ENCODE measurements around the gene ERVH48-1.
A peak's percentile ranks its signal among the peaks of the same experiment; 100 is the strongest.
"Not testable (repeated sequence)": the region's sequence is repeated elsewhere in the genome, so short reads cannot be mapped to it uniquely, and the experiment has no call there.

The ERVH48-1 gene

DNA sequence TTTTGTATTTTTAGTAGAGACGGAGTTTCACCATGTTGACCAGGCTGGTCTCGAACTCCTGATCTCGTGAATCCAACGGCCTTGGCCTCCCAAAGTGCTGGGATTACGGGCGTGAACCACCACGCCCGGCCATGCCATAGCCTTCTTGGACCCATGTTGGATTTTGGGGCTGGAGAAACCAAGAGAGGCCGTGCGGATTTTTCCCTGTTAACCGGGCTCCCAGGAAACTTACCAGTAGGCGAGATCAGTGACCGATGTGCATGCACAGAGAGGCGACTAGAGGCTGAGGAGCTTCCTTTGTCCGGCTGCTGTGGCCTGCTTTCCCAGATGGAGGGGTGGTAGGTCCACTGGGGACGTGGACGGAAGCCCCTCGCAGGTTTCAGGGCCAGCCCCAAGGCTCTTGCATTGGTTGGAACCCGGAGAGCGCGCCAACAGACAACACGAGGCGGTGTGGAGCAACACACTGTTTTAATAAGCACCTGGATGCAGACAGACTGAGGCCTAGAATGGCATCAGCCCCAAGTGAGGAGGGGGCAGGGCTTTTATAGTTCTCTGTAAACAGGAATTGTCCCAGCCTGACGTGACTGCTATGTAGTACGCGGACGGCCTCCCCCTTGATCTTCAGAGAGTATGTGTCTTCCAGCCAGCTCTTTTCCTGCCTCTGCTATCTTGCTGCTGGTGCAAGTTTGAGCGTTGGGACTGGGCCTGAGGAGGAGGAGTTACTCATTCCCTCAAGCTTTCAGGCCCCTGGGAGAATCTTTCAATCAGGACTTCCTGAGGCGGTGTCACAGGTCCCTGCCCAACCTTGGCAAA lies at the start of gene ERVH48-1:
Gene ERVH48-1 (minus strand): TSS at position 517 of the 813 bp plus-strand sequence. CDS start 6,624 bp downstream, outside the sequence.
- no peak within 1 kb of the TSS for H3K4me3 ChIP-seq (ENCODE audit: low read length)
- no peaks in the 10 kb centered on the region for H3K27me3 ChIP-seq (ENCODE audit: control insufficient read depth, insufficient read depth, low read length)
- no peaks in the 10 kb centered on the region for H3K36me3 ChIP-seq (ENCODE audit: control insufficient read depth, insufficient read depth, low read length)
- no peaks in the 10 kb centered on the region for H3K9me3 ChIP-seq (ENCODE audit: control insufficient read depth, insufficient read depth, low read length)
- no peak for DNase-seq (ENCODE audit: low read depth, low spot score)
- H3K4me1 ChIP-seq (ENCODE audit: control insufficient read depth, insufficient read depth, low read length): peaks cover 1% of the 10 kb centered on the region; the same call in 1 of the 2 replicates
- H3K27ac ChIP-seq (ENCODE audit: low read length): peak within 1 kb of the TSS; percentile 44
- no CpG with 5 or more reads among the region's 29 CpGs for WGBS (ENCODE audit: insufficient coverage, insufficient read length)

DNA sequence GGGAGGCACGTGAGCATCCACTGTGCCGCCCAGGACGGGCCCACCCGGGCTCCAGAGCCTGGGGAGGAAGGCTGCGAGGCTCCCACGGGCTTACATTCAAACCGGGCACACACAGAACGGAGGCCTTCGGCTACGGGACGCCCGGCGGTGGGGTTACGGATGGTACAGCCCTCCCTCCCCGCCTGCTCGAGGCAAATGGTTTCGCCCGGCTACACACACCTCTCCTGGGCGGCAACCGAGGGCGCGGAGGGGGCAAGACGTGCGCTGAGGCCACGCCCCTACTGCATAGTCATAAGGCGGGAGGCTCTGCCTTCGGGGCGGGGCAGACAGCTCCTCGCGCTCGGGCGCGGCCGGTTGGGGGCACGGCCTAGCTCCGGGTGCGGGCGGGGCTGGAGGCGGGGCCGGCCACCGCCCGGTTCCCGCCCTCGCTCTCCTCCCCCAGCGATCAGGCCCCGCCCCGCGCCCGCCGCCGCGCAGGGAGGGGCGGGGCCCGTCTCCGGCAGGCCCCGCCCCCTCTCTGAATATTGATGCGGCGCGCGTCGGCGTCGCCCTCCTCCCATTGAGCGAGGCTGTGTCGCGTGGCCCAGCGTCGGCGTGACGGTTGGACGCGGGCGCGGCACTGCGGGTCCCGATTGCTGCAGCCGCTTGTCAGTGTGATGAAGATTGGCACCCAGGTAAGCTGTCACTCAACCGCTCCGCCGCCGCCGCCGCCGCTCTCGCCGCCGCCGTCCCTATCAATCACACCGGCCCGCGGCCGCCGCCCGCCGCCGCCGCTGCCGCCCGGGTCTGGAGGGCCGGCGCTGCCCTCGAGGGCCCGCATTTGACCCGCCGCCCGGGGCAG lies 48.8 kb upstream of the ERVH48-1 start, which contains the start of gene PKNOX1:
Gene PKNOX1 (plus strand): TSS at position 572 of the 841 bp plus-strand sequence. CDS start 29,820 bp downstream, outside the sequence.
- Histone ChIP-seq H3K4me1 (ENCODE audit: control insufficient read depth, insufficient read depth, low read length) (peaks cover 4% of the 10 kb centered on the region), H3K9me3 (ENCODE audit: control insufficient read depth, insufficient read depth, low read length) (no peaks in the 10 kb centered on the region), H3K27me3 (ENCODE audit: control insufficient read depth, insufficient read depth, low read length) (no peaks in the 10 kb centered on the region), H3K36me3 (ENCODE audit: control insufficient read depth, insufficient read depth, low read length) (no peaks in the 10 kb centered on the region), H3K27ac (ENCODE audit: low read length) (no peak within 1 kb of the TSS), H3K4me3 (ENCODE audit: low read length) (peak within 1 kb of the TSS; percentile 59; the same call in 1 of the 2 replicates)
- no CpG with 5 or more reads among the region's 106 CpGs for WGBS (ENCODE audit: insufficient coverage, insufficient read length)
- peak; percentile 94 for DNase-seq (ENCODE audit: low read depth, low spot score)

DNA sequence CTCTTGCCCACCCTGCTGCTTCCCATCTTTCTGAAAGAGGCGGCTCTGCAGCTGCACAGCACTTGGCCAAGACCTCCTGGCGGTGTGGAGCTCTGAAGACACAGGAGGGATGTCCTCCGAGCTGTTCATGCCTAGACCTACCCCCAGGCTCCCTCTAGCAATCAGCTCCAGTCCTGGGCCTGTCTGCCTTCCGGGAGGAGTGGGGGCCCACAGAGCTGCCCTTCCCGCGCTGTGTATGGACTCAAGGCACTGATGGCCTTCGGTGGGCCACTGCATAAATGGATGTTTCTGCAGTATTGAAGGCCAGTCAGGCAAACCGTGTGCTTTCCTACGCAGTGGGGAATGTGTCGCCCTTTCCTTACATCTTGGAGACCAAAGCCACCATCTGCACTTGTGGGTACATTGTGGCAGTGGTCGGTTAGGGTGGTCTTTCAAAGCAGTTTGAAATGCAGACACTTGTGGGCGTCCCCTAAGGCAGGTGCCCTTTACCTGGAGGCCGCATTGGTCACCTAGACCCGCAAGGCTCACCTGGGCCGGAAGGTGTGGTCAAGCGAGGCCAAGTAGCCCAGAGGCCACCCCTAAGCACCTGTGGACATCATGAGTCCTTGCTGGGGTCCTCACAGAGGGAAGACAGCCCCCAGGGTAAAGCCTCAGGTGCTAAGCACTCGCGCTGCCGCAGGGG lies 48.0 kb upstream of the ERVH48-1 start:
- Histone ChIP-seq H3K27me3 (ENCODE audit: control insufficient read depth, insufficient read depth, low read length) (no peaks in the 10 kb centered on the region), H3K4me1 (ENCODE audit: control insufficient read depth, insufficient read depth, low read length) (peaks cover 4% of the 10 kb centered on the region), H3K9me3 (ENCODE audit: control insufficient read depth, insufficient read depth, low read length) (no peaks in the 10 kb centered on the region), H3K36me3 (ENCODE audit: control insufficient read depth, insufficient read depth, low read length) (no peaks in the 10 kb centered on the region), H3K27ac (ENCODE audit: low read length) (no peak overlapping the region), H3K4me3 (ENCODE audit: low read length) (no peak overlapping the region)
- DNase-seq (ENCODE audit: low read depth, low spot score): no peak
- no CpG with 5 or more reads among the region's 19 CpGs for WGBS (ENCODE audit: insufficient coverage, insufficient read length)

DNA sequence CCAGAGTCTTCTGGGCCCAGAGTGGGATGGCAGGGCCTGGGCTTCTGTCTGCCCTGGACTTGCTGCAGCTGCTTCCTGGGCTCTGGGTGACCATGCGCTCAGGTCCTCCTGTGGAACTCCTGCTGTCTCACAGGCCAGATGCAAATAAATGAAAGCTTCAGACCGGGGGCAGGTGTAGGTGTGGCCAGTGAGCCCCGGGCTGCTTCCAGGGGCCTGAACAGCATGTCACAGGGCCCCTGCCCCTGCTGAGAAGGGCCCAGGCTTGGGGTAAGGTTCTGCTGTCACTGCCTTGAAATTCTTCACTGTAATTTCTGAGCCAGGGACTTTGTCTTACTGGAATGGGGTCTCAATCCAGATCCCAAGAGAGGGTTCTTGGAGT lies 46.5 kb upstream of the ERVH48-1 start:
- H3K9me3 ChIP-seq (ENCODE audit: control insufficient read depth, insufficient read depth, low read length): no peaks in the 10 kb centered on the region
- H3K27me3 ChIP-seq (ENCODE audit: control insufficient read depth, insufficient read depth, low read length): no peaks in the 10 kb centered on the region
- peaks cover 4% of the 10 kb centered on the region for H3K4me1 ChIP-seq (ENCODE audit: control insufficient read depth, insufficient read depth, low read length)
- no peak for DNase-seq (ENCODE audit: low read depth, low spot score)
- no peak overlapping the region for H3K4me3 ChIP-seq (ENCODE audit: low read length)
- WGBS (ENCODE audit: insufficient coverage, insufficient read length): no CpG with 5 or more reads among the region's 3 CpGs
- no peaks in the 10 kb centered on the region for H3K36me3 ChIP-seq (ENCODE audit: control insufficient read depth, insufficient read depth, low read length)
- no peak overlapping the region for H3K27ac ChIP-seq (ENCODE audit: low read length)

DNA sequence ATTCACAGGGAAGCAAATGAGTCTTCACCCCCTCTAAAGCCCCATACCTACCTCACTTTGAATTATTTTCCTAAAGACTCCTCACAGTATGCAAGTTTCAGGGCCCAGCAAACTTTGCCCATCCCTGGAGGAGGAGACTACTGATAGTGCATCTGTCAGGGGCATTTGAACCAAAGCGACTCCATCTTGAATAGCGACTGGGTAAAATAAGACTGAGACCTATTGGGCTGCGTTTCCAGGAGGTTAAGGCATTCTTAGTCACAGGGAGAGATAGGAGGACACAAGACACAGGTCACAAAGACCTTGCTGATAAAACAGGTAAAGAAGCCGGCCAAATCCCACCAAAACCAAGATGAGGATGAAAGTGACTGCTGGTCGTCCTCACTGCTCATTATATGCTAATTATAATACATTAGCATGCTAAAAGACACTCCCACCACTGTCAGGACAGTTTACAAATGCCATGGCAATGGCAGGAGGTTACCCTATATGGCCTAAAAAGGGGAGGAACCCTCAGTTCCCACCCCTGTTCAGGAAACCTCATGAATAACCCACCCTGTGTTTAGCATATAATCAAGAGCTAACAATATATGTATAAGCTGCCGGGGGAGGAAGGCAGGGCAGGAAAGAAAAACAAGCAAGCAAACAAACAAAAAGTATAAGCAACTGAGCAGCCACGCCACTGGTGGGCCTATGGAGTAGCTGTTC lies 45.7 kb upstream of the ERVH48-1 start:
- Histone ChIP-seq H3K4me3 (ENCODE audit: low read length) (no peak overlapping the region), H3K27ac (ENCODE audit: low read length) (no peak overlapping the region), H3K27me3 (ENCODE audit: control insufficient read depth, insufficient read depth, low read length) (no peaks in the 10 kb centered on the region), H3K4me1 (ENCODE audit: control insufficient read depth, insufficient read depth, low read length) (peaks cover 4% of the 10 kb centered on the region), H3K9me3 (ENCODE audit: control insufficient read depth, insufficient read depth, low read length) (no peaks in the 10 kb centered on the region), H3K36me3 (ENCODE audit: control insufficient read depth, insufficient read depth, low read length) (no peaks in the 10 kb centered on the region)
- DNase-seq (ENCODE audit: low read depth, low spot score): no peak
- no CpG with 5 or more reads among the region's 7 CpGs for WGBS (ENCODE audit: insufficient coverage, insufficient read length)

DNA sequence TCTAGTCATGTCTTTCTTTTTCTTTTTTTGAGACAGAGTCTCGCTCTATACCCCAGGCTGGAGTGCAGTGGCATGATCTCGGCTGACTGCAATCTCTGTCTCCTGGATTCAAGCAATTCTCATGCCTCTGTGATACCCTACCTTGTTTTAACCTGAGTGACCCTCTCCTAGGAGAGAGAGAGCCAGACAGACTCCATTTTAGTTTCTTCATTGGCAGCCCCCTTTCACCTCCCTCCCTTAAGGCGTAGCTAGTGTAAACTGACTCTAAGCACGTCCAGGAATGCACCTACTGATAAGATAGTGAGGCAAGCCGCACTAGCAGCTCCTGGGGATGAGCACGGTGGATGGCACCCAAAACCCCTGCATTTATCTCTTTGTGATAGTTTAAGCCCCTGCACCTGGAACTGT lies 43.8 kb upstream of the ERVH48-1 start:
- DNase-seq (ENCODE audit: low read depth, low spot score): no peak
- H3K4me1 ChIP-seq (ENCODE audit: control insufficient read depth, insufficient read depth, low read length): peaks cover 4% of the 10 kb centered on the region
- no peak overlapping the region for H3K4me3 ChIP-seq (ENCODE audit: low read length)
- no peaks in the 10 kb centered on the region for H3K27me3 ChIP-seq (ENCODE audit: control insufficient read depth, insufficient read depth, low read length)
- no peaks in the 10 kb centered on the region for H3K9me3 ChIP-seq (ENCODE audit: control insufficient read depth, insufficient read depth, low read length)
- H3K27ac ChIP-seq (ENCODE audit: low read length): no peak overlapping the region
- no CpG with 5 or more reads among the region's 6 CpGs for WGBS (ENCODE audit: insufficient coverage, insufficient read length)
- no peaks in the 10 kb centered on the region for H3K36me3 ChIP-seq (ENCODE audit: control insufficient read depth, insufficient read depth, low read length)

DNA sequence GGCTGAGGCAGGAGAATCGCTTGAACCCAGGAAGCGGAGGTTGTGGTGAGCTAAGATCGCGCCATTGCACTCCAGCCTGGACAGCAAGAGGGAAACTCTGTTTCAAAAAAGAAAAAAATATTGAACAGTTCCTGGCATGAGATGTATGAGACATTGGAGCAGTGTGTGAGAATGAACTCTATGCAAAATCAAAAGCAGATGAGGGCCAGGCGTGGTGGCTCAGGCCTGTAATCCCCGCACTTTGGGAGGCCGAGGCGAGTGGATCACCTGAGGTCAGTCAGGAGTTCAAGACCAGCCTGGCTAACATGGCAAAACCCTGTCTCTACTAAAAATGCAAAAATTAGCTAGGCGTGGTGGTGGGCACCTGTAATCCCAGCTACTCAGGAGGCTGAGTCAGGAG lies 42.2 kb upstream of the ERVH48-1 start:
- not testable (repeated sequence) for H3K36me3 ChIP-seq (ENCODE audit: control insufficient read depth, insufficient read depth, low read length); H3K27ac ChIP-seq (ENCODE audit: low read length); H3K4me1 ChIP-seq (ENCODE audit: control insufficient read depth, insufficient read depth, low read length); H3K4me3 ChIP-seq (ENCODE audit: low read length); DNase-seq (ENCODE audit: low read depth, low spot score); H3K9me3 ChIP-seq (ENCODE audit: control insufficient read depth, insufficient read depth, low read length); H3K27me3 ChIP-seq (ENCODE audit: control insufficient read depth, insufficient read depth, low read length)
- WGBS (ENCODE audit: insufficient coverage, insufficient read length): no CpG with 5 or more reads among the region's 9 CpGs

DNA sequence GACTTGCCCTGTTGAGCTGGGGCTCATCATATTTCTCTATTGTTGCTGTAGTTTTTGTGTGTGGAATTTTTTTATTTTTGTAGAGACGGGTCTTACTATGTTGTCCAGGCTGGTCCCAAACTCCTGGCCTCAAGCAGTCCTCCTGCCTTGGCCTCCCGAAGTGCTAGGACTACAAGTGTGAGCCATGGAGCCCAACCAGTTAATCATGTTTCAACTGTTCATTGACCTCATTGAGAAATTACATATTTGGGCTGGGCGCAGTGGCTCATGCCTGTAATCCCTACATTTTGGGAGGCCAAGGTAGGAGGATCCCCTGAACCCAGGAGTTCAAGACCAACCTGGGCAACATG lies 39.8 kb upstream of the ERVH48-1 start:
- Histone ChIP-seq H3K27ac (ENCODE audit: low read length) (no peak overlapping the region), H3K27me3 (ENCODE audit: control insufficient read depth, insufficient read depth, low read length) (no peaks in the 10 kb centered on the region), H3K9me3 (ENCODE audit: control insufficient read depth, insufficient read depth, low read length) (no peaks in the 10 kb centered on the region), H3K36me3 (ENCODE audit: control insufficient read depth, insufficient read depth, low read length) (no peaks in the 10 kb centered on the region), H3K4me3 (ENCODE audit: low read length) (no peak overlapping the region), H3K4me1 (ENCODE audit: control insufficient read depth, insufficient read depth, low read length) (no peaks in the 10 kb centered on the region)
- DNase-seq (ENCODE audit: low read depth, low spot score): no peak
- no CpG with 5 or more reads among the region's 3 CpGs for WGBS (ENCODE audit: insufficient coverage, insufficient read length)

DNA sequence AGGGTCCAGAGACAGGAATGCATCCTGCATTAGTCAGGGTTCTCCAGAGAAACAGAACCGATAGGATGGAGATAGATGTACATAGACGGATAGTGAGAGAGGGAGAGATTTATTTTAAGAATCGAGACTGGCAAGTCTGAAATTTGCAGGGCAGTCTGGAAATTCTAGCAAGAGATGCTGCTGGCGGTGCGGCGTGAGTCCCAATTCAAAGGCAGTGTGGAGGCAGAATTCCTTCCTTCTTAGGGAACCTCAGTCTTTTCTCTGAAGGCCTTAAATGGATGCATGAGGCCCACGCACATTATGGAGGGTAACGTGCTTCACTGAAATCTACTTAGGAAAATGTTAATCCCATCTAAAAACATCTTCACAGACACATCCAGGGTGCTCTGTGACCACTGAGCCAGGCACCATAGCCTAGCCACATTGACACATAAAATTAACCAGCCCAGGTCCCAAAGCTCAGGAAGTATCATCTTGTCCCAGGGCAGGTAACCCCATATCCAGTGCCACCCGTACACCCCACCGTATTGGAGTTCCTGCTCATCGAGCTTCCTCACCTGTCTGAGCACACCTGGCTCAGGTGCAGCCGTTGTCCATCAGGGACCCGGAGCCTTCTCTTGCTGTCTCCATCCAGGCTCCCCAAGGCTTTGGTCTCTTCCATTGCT lies 39.2 kb upstream of the ERVH48-1 start:
- no peak overlapping the region for H3K4me3 ChIP-seq (ENCODE audit: low read length)
- no peak for DNase-seq (ENCODE audit: low read depth, low spot score)
- no peak overlapping the region for H3K27ac ChIP-seq (ENCODE audit: low read length)
- no peaks in the 10 kb centered on the region for H3K4me1 ChIP-seq (ENCODE audit: control insufficient read depth, insufficient read depth, low read length)
- no peaks in the 10 kb centered on the region for H3K36me3 ChIP-seq (ENCODE audit: control insufficient read depth, insufficient read depth, low read length)
- H3K9me3 ChIP-seq (ENCODE audit: control insufficient read depth, insufficient read depth, low read length): no peaks in the 10 kb centered on the region
- WGBS (ENCODE audit: insufficient coverage, insufficient read length): 100% methylated on average over 3 of the region's 13 CpGs
- H3K27me3 ChIP-seq (ENCODE audit: control insufficient read depth, insufficient read depth, low read length): no peaks in the 10 kb centered on the region

Measured in iPS DF 6.9 (cell line).